Measurements from ENCODE around the gene CD96. TPM values are rescaled to one million over a fixed set of nuclear protein-coding genes. Genes with fewer than 3 reads are reported as not detected.
"Not testable (repeated sequence)": the region's sequence is repeated elsewhere in the genome, so short reads cannot be mapped to it uniquely, and the experiment has no call there.

Gene CD96
- total RNA-seq, 1 experiment from 2014 or later, result not detected

DNA sequence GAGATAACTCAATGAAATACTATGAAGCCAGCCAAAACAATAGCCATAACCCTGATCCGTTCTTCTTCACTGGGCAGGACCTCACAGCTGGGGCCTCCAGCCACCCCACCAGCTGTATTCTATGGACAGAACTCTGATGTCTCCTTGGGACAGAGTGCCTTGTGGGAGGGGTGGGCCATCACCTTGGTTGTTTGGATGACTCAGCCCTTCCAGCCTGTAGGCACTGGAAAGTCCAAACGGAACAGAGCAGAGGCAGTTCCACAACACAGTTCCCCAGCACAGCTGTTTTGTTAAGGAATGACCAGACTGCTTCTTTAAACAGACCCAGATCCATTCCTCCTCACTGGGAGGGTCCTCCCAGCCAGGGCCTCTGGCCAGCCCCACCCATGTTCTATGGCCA, 85.1 kb downstream of the CD96 start:
- no peak overlapping the region for H2AFZ ChIP-seq (ENCODE audit: low read length)
- H3K79me2 ChIP-seq (ENCODE audit: insufficient read depth, low read length), result no peaks in the 10 kb centered on the region
- no peak overlapping the region for H4K91ac ChIP-seq (ENCODE audit: insufficient read length, low read depth, low read length)
- H3K14ac ChIP-seq (ENCODE audit: insufficient read depth, low read length), result no peak overlapping the region
- H3K9me3 ChIP-seq (ENCODE audit: control insufficient read depth, low read depth, low read length), result no peaks in the 10 kb centered on the region
- no peak for DNase-seq
- no peak overlapping the region for H2BK12ac ChIP-seq (ENCODE audit: insufficient read length, low read depth, low read length)
- H3K9me3 Mint-ChIP-seq, result peaks cover 10 to 14% of the 10 kb centered on the region in 2 experiments
- H2AK5ac ChIP-seq (ENCODE audit: insufficient read length, low read length), result no peak overlapping the region
- H3K4me1 ChIP-seq (ENCODE audit: insufficient read depth, low read length), result no peaks in the 10 kb centered on the region
- no peak overlapping the region for H3K4me2 ChIP-seq (ENCODE audit: insufficient read depth, insufficient read length, low read length)
- no peak overlapping the region for H2BK15ac ChIP-seq (ENCODE audit: low read depth, low read length)
- H3K79me1 ChIP-seq (ENCODE audit: insufficient read depth, low read depth, low read length, poor library complexity, severe bottlenecking), result no peaks in the 10 kb centered on the region
- H3K27ac Mint-ChIP-seq, result no peak overlapping the region
- no peak overlapping the region for H2BK120ac ChIP-seq (ENCODE audit: low read depth, low read length, poor library complexity, severe bottlenecking)
- H3K27ac ChIP-seq (ENCODE audit: insufficient read length, low read depth, low read length), result no peak overlapping the region
- peaks cover 3% of the 10 kb centered on the region for H3K27me3 Mint-ChIP-seq (ENCODE audit: low read depth)
- H3T11ph ChIP-seq (ENCODE audit: low read length), result no peak overlapping the region
- H3K36me3 Mint-ChIP-seq (ENCODE audit: insufficient read depth in 1 of 3, low read depth in 3 of 3), result peaks cover 0 to 14% (median 6%) of the 10 kb centered on the region in 3 experiments; a peak in 4 of 7 replicates
- H2BK20ac ChIP-seq (ENCODE audit: low read depth, low read length, poor library complexity, severe bottlenecking), result no peak overlapping the region
- no peak overlapping the region for H4K5ac ChIP-seq (ENCODE audit: insufficient read length, low read depth, low read length)
- H2BK5ac ChIP-seq (ENCODE audit: insufficient read length, low read length), result no peak overlapping the region
- H4K20me1 ChIP-seq (ENCODE audit: control insufficient read depth, insufficient read depth, insufficient read length), result no peaks in the 10 kb centered on the region
- no peak overlapping the region for H3K4me3 Mint-ChIP-seq
- no peaks in the 10 kb centered on the region for H3K23me2 ChIP-seq (ENCODE audit: insufficient read length, low read depth, low read length, poor library complexity, severe bottlenecking)
- TF ChIP-seq, protein P1, sequence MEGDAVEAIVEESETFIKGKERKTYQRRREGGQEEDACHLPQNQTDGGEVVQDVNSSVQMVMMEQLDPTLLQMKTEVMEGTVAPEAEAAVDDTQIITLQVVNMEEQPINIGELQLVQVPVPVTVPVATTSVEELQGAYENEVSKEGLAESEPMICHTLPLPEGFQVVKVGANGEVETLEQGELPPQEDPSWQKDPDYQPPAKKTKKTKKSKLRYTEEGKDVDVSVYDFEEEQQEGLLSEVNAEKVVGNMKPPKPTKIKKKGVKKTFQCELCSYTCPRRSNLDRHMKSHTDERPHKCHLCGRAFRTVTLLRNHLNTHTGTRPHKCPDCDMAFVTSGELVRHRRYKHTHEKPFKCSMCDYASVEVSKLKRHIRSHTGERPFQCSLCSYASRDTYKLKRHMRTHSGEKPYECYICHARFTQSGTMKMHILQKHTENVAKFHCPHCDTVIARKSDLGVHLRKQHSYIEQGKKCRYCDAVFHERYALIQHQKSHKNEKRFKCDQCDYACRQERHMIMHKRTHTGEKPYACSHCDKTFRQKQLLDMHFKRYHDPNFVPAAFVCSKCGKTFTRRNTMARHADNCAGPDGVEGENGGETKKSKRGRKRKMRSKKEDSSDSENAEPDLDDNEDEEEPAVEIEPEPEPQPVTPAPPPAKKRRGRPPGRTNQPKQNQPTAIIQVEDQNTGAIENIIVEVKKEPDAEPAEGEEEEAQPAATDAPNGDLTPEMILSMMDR (conservative IDR thresholded peaks at IDR 0.05), result no peak
- no peak overlapping the region for H3K9ac ChIP-seq (ENCODE audit: extremely low read depth, insufficient read length, low read length)
- no peak overlapping the region for H3K56ac ChIP-seq (ENCODE audit: insufficient read length, low read depth, low read length)
- no peak overlapping the region for H3K18ac ChIP-seq (ENCODE audit: insufficient read length, low read depth, low read length)
- H3K23ac ChIP-seq (ENCODE audit: insufficient read length, low read depth, low read length), result no peak overlapping the region
- H3K27me3 ChIP-seq (ENCODE audit: insufficient read depth, low read length), result no peaks in the 10 kb centered on the region
- H4K8ac ChIP-seq (replicated peaks; ENCODE audit: insufficient read length, low read depth, low read length), result no peak overlapping the region
- H3K4me1 Mint-ChIP-seq, result no peaks in the 10 kb centered on the region
- no CpG with 5 or more reads among the region's 2 CpGs for WGBS (ENCODE audit: extremely low coverage, insufficient read length, low lambda C conversion rate)
- H3K4ac ChIP-seq (ENCODE audit: low read depth, low read length), result no peak overlapping the region

DNA sequence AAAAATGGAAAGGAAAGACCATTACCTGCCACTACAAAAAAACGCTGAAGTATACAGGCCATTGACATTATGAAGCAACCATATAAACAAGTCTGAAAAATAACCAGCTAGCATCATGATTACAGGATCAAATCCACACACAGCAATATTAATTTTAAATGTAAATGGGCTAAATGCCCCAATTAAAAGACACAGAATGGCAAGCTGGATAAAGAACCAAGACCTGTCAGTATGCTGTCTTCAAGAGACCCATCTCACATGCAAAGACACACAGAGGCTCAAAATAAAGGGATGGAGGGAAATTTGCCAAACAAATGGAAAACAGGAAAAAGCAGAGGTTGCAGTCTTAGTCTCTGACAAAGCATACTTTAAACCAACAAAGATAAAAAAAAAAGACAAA, 87.0 kb downstream of the CD96 start:
- H3K9ac ChIP-seq (ENCODE audit: extremely low read depth, insufficient read length, low read length); H2AK5ac ChIP-seq (ENCODE audit: insufficient read length, low read length); H4K5ac ChIP-seq (ENCODE audit: insufficient read length, low read depth, low read length); H3K4me1 Mint-ChIP-seq; H3K14ac ChIP-seq (ENCODE audit: insufficient read depth, low read length); H4K8ac ChIP-seq (replicated peaks; ENCODE audit: insufficient read length, low read depth, low read length); H2BK12ac ChIP-seq (ENCODE audit: insufficient read length, low read depth, low read length); H3K4me1 ChIP-seq (ENCODE audit: insufficient read depth, low read length); H2BK15ac ChIP-seq (ENCODE audit: low read depth, low read length); H3K18ac ChIP-seq (ENCODE audit: insufficient read length, low read depth, low read length); H4K91ac ChIP-seq (ENCODE audit: insufficient read length, low read depth, low read length); H3T11ph ChIP-seq (ENCODE audit: low read length); H2BK120ac ChIP-seq (ENCODE audit: low read depth, low read length, poor library complexity, severe bottlenecking); H3K4me3 Mint-ChIP-seq; H3K9me3 ChIP-seq (ENCODE audit: control insufficient read depth, low read depth, low read length); H3K4me2 ChIP-seq (ENCODE audit: insufficient read depth, insufficient read length, low read length); H3K27me3 ChIP-seq (ENCODE audit: insufficient read depth, low read length); H2BK5ac ChIP-seq (ENCODE audit: insufficient read length, low read length); H3K4ac ChIP-seq (ENCODE audit: low read depth, low read length); H3K79me1 ChIP-seq (ENCODE audit: insufficient read depth, low read depth, low read length, poor library complexity, severe bottlenecking); H3K27ac Mint-ChIP-seq; DNase-seq; H3K56ac ChIP-seq (ENCODE audit: insufficient read length, low read depth, low read length); H3K23ac ChIP-seq (ENCODE audit: insufficient read length, low read depth, low read length); H3K27ac ChIP-seq (ENCODE audit: insufficient read length, low read depth, low read length); H3K23me2 ChIP-seq (ENCODE audit: insufficient read length, low read depth, low read length, poor library complexity, severe bottlenecking); H2AFZ ChIP-seq (ENCODE audit: low read length); H3K27me3 Mint-ChIP-seq (ENCODE audit: low read depth); H2BK20ac ChIP-seq (ENCODE audit: low read depth, low read length, poor library complexity, severe bottlenecking); H3K79me2 ChIP-seq (ENCODE audit: insufficient read depth, low read length); H4K20me1 ChIP-seq (ENCODE audit: control insufficient read depth, insufficient read depth, insufficient read length): not testable (repeated sequence)
- WGBS (ENCODE audit: extremely low coverage, insufficient read length, low lambda C conversion rate), result no CpG with 5 or more reads among the region's 1 CpG
- Mint-ChIP-seq H3K9me3 (peaks cover 10 to 14% of the 10 kb centered on the region in 2 experiments), H3K36me3 (ENCODE audit: insufficient read depth in 1 of 3, low read depth in 3 of 3) (peaks cover 0 to 14% (median 6%) of the 10 kb centered on the region in 3 experiments; a peak in 4 of 7 replicates)
